Epithelial cell of proximal tubule (primary cell): ENCODE data around the gene USP51. TPM values are rescaled to one million over a fixed set of nuclear protein-coding genes. Genes with fewer than 3 reads are reported as not detected.
A peak's percentile ranks its signal among the peaks of the same experiment; 100 is the strongest.
"Not testable (repeated sequence)": the region's sequence is repeated elsewhere in the genome, so short reads cannot be mapped to it uniquely, and the experiment has no call there.

Source experiments
- DNase-seq: peaks from one replicate; pipeline ENCODE4 v3.0.0-alpha.2; 2011; ENCODE audit warnings: low read depth
- H3K4me3 ChIP-seq: 2 replicates; pipeline ENCODE4 v1.5.1; 2011; ENCODE audit warnings: low read depth, mild to moderate bottlenecking, low read length
- CTCF ChIP-seq: conservative IDR thresholded peaks from 2 replicates; pipeline ENCODE4 v1.5.1; 2012; ENCODE audit warnings: low read depth, mild to moderate bottlenecking, low read length
- total RNA-seq: library from RNA; depleted of rRNA; stranded (reverse); fragments of >200 nt; gene quantifications from 2 replicates; pipeline ENCODE4 v1.2.3, GENCODE V29; 2015

The USP51 gene
- total RNA-seq, 1 donor from 2014 or later = 1.0 TPM

GRCh38 chrX:55451141-55451540, 38.5 kb downstream of the USP51 start:
- no peak for DNase-seq
- no peak overlapping the region for H3K4me3 ChIP-seq
- no peak for TF ChIP-seq CTCF

DNA sequence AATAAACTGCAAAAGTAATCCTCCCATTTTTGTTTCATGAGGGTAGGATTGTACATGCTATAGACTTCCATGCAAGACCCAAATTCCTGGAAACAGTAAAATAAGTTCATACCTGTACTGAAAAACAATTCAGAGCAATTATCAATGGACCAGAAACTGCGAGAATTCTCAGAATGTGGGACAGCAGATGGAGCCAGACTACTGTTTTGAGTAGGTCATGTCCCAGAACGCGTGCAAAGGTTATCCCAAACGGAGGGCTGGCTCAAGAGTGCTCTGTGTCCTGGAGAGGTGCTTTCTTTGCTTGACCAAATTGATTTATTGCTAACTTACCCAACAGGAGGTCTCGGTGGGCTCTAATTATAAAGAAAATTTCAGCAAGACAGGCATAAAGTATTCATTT, 39.4 kb downstream of the USP51 start:
- TF ChIP-seq CTCF = peak; percentile 49
- no peak for DNase-seq
- H3K4me3 ChIP-seq = no peak overlapping the region

GRCh38 chrX:55443468-55443867, 46.2 kb downstream of the USP51 start:
- not testable (repeated sequence) for H3K4me3 ChIP-seq, DNase-seq

Other genes starting within 250 kb of the USP51 start
- gene PAGE3, start 224.9 kb downstream of the USP51 start, total RNA-seq = not detected in 2 replicates
- 11.3 and 13.1 TPM in 2 replicates for gene MAGEH1, start 37.7 kb downstream of the USP51 start, total RNA-seq
- gene FOXR2, start 133.6 kb upstream of the USP51 start, total RNA-seq = not detected in 2 replicates
- gene RRAGB, start 227.9 kb upstream of the USP51 start, total RNA-seq = 5.1 and 6.2 TPM in 2 replicates